Hematopoietic multipotent progenitor cell treated with erythropoietin and hydrocortisone succinate and interleukin-3 and kit ligand, for 15 days (in vitro differentiated cells): ENCODE measurements around the gene KCNT2.

ENCODE experiments used
- DNase-seq: peaks from one replicate; pipeline ENCODE4 v3.0.0-alpha.2; 2015; ENCODE audit warnings: low spot score

The KCNT2 gene

DNA sequence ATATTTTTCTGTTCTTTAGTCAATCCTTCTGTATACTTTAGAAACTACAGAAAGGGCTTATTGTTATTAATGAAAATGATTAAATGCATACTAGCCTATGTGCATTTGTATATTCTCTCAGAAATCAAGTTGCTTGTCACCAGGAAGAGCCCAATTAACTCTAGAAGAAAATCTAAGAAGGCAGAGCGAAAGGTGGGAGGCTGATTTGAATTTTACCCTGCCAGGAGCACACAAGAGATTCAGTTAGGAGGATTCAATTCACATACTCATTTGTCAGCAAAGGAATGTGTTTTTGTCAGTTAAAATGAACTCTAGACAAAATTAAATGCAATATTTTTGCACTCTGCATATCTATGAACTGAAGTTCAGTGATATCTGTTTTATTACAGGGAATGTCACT lies 411.8 kb downstream of the KCNT2 start:
- DNase-seq, result no peak

DNA sequence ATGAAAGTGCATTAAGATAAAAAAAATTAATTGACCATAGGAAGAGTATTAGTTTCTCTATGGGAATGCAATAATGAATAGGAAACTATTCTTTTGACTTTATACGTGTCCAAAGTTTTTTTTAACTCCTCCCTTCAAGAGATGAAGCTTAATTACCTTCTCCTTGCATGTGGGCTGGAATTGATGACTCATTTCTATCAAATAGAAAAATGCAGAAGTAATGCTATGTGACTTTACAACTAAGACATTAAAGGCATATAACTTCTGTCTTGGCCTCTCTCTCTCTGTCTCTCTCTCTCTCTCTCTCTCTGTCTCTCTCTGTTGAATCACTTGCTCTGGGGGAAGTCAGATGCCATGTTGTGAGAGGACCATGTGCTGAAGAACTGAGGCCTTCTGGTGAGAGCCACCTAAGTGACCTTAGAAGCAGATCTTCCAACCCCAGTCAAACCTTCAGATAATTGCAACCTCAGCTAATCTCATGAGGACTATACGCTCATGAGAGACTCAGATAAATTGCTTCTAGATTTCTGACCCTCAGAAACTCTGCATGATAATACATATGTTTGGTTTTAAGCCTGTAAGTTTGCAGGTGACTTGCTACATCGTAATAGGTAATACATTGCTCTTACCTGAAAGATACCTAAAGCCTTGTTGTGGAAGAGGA lies 414.2 kb downstream of the KCNT2 start:
- DNase-seq, result no peak

DNA sequence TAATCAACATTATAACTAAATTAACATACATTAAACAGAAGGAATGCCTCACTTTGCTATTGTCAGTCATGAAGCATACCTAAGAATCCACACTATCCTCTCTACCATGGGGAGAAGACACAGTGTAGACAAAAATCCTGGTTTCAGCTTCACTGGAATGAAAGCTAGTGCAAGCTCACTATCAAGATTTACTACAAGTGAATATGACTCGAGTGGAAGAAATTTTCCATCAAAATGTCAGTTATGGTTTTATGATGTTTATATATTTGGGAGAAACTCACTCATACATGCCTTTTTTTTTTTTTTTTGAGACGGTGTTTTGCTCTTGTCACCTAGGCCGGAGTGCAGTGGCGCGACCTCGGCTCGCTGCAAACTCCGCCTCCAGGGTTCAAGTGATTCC lies 424.3 kb downstream of the KCNT2 start:
- no peak for DNase-seq

DNA sequence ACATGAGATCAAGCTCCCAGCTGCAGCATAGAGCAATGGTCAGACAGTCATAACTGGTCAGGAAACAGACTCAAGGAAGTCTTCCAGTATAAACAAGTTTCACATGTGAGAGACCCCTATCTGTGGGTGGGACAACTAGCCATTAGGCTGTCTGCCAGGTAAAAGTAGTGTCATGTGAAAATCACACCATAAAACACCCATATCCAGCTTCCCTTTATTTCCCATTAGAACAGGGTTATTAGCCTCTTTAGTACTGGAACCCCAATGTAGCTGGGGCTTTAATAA lies 426.7 kb downstream of the KCNT2 start:
- no peak for DNase-seq

DNA sequence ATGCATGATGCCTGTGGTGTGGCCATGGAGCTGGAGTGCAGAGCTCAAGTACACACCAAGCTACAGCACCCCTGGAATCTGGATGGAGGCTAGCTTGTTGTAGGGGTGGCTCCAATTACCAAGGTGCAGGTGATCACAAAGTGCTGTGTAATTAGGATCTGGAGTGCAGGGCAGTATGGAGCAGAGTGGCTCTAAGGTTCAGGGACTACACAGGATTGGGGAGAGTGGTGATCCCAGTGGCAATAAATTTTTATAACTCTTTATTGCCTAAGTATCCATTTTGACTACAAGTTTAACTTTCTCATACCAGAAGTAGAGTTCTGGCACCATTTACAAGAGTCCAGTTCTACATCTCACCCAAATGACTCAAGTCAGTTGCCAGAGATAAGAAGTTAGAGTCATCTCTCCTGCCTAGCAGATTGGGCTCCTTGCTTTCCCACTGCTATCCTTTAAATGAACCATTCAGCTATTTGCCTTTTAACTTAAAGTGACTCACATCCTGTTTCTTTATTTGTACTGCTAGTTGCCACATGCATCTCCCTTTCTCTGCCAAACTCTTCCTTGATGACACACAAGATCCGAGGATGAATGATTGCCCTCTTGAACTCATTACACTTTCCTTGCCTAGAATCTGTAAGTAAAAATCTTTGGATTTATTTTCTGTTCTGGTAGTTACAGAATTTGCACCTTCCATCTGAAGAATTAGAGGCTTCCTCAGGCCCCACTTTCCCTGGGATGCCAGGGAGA lies 427.2 kb downstream of the KCNT2 start:
- DNase-seq, result no peak

DNA sequence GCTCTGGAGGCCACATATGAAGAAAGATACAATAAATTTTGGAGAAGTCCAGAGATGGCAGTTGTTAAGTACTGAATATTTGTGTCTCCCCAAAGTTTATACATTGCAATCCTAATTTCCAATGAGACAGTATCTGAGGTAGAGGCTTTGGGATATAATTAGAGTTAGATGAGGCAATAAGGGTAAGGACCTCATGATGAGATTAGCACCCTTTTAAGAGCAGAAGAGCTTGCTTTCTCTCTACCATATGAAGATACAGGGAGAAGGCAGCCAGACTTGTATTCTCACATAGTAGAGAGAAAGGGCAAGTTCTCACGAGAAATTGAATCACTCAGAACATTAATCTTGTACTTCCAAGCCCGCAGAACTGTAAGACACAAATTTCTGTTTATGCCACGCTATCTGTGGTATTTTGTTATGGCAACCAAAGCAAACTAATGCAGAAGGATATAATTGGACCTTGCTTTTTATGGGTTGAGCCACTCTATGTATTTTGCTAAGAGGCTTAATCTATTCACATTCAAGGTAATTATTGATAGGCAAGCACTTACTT lies 430.1 kb downstream of the KCNT2 start:
- no peak for DNase-seq
